Measurements from ENCODE around the gene SMIM7. TPM values are rescaled to one million over a fixed set of nuclear protein-coding genes. Genes with fewer than 3 reads are reported as not detected.
A peak's percentile ranks its signal among the peaks of the same experiment; 100 is the strongest.

SMIM7 gene
- total and polyA plus RNA-seq, 2 of the 13 experiments (the other 11 are each of a cell fraction or from before 2014, with no cell fraction given) = 55.7 to 74.9 TPM

DNA sequence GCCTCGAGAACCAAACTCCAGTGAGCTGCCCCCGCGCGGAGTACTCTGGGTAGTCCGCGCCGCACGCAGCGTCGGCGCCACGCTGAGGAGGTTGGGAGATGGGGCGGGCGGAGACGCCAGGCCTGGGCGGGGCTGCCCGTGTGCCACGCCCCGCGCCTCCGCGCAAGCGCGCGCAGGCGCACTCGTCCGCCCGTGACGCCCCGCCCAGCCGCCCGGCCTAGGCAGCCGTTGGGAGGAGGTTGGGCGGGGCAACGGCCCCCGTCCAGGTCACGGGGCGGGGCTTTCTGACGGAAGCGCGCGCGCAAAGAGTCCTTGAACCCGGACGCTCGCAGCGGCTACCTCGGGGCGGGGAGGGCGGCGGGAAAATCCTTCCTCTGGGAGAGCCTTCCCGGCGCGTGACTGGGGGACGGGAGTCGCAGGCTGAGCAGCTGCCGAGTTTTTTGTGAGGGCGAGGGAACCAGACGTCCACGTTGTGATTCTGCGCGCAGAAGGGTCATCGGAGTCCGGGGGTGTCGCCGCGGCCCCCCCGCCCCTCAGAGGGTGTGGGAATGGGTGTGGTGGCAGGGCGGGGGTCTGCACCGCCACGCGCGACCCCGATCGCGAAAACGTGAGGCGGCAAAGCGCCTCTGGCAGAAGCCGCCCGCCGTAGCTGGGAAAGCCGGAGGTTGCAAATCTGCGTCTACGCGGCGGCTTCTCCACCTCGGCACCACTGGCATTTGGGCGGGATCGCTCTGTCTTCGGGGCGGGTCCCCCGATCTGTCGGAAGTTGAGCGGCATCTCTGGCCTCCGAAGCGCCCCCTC lies 31.6 kb downstream of the SMIM7 start, which contains the start of gene MED26 (continued):
- TF ChIP-seq PRDM10 (CRISPR knock-in tag; IDR thresholded peaks at IDR 0.05; ENCODE audit: low read depth) = peak; percentile 94
- TF ChIP-seq ZBTB7A (CRISPR knock-in tag; IDR thresholded peaks at IDR 0.05) = peak; percentile 50
- peak; percentile 49 for TF ChIP-seq ELF1 (CRISPR knock-in tag; IDR thresholded peaks at IDR 0.05)
- TF ChIP-seq THRA (CRISPR knock-in tag; IDR thresholded peaks at IDR 0.05; ENCODE audit: borderline replicate concordance) = no peak
- TF ChIP-seq SP5 (CRISPR knock-in tag; IDR thresholded peaks at IDR 0.05; ENCODE audit: borderline replicate concordance, low read depth) = peak; percentile 75; the same call in 1 of the 2 replicates
- TF ChIP-seq ZNF317 (CRISPR knock-in tag; IDR thresholded peaks at IDR 0.05) = no peak; the same call in 1 of the 2 replicates
- TF ChIP-seq ZNF282 (IDR thresholded peaks at IDR 0.05; ENCODE audit: partially characterized antibody) = no peak
- peak; percentile 80 to 83 for TF ChIP-seq POLR2A (IDR thresholded peaks at IDR 0.05; ENCODE audit: insufficient read depth in 1 of 2, low read depth in 2 of 2, low read length in 2 of 2)
- TF ChIP-seq ZNF710 (CRISPR knock-in tag; IDR thresholded peaks at IDR 0.05; ENCODE audit: borderline replicate concordance) = no peak
- peak; percentile 88; the same call in 1 of the 2 replicates for TF ChIP-seq SRY (CRISPR knock-in tag; IDR thresholded peaks at IDR 0.05)
- peak; percentile 61; the same call in 1 of the 2 replicates for TF ChIP-seq ZNF367 (CRISPR knock-in tag; IDR thresholded peaks at IDR 0.05; ENCODE audit: borderline replicate concordance)
- TF ChIP-seq ZNF263 (CRISPR knock-in tag; IDR thresholded peaks at IDR 0.05) = 0 out of 2 replicates have a peak, but pooled peaks have one; percentile 13
- no peak for TF ChIP-seq STAT5B (CRISPR knock-in tag; IDR thresholded peaks at IDR 0.05)
- no peak for TF ChIP-seq RFXANK (CRISPR knock-in tag; IDR thresholded peaks at IDR 0.05)
- no peak for TF ChIP-seq NFYC (CRISPR knock-in tag; IDR thresholded peaks at IDR 0.05)
- TF ChIP-seq RFXAP (CRISPR knock-in tag; IDR thresholded peaks at IDR 0.05; ENCODE audit: borderline replicate concordance) = peak; percentile 73; the same call in 1 of the 2 replicates
- peak; percentile 85 for TF ChIP-seq FOXC1 (CRISPR knock-in tag; IDR thresholded peaks at IDR 0.05; ENCODE audit: borderline replicate concordance)
- no peak for TF ChIP-seq ZNF101 (CRISPR knock-in tag; IDR thresholded peaks at IDR 0.05; ENCODE audit: borderline replicate concordance, low read depth)
- no peak for TF ChIP-seq KLF12 (CRISPR knock-in tag; IDR thresholded peaks at IDR 0.05; ENCODE audit: borderline replicate concordance)
- no peak; the same call in 1 of the 2 replicates for TF ChIP-seq KLF6 (CRISPR knock-in tag; IDR thresholded peaks at IDR 0.05)
- TF ChIP-seq ZKSCAN5 (CRISPR knock-in tag; IDR thresholded peaks at IDR 0.05) = no peak
- TF ChIP-seq TSC22D2 (CRISPR knock-in tag; IDR thresholded peaks at IDR 0.05; ENCODE audit: borderline replicate concordance) = no peak; the same call in 1 of the 2 replicates
- no peak for TF ChIP-seq ZNF329 (CRISPR knock-in tag; IDR thresholded peaks at IDR 0.05; ENCODE audit: low read depth)
- TF ChIP-seq, protein P1, sequence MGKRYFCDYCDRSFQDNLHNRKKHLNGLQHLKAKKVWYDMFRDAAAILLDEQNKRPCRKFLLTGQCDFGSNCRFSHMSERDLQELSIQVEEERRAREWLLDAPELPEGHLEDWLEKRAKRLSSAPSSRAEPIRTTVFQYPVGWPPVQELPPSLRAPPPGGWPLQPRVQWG (CRISPR knock-in tag; IDR thresholded peaks at IDR 0.05; ENCODE audit: borderline replicate concordance, low read depth) = no peak
